HG02759 (cell line): ENCODE measurements around the gene CACNB2.
"Not testable (repeated sequence)": the region's sequence is repeated elsewhere in the genome, so short reads cannot be mapped to it uniquely, and the experiment has no call there.

Experiments
- ATAC-seq: cut with Tn5 transposase; IDR thresholded peaks from one replicate; pipeline ENCODE4 v1.9.1; 2021; ENCODE audit warnings: mild to moderate bottlenecking, moderate library complexity; ENCODE audit not compliant: unreplicated experiment

The CACNB2 gene

DNA sequence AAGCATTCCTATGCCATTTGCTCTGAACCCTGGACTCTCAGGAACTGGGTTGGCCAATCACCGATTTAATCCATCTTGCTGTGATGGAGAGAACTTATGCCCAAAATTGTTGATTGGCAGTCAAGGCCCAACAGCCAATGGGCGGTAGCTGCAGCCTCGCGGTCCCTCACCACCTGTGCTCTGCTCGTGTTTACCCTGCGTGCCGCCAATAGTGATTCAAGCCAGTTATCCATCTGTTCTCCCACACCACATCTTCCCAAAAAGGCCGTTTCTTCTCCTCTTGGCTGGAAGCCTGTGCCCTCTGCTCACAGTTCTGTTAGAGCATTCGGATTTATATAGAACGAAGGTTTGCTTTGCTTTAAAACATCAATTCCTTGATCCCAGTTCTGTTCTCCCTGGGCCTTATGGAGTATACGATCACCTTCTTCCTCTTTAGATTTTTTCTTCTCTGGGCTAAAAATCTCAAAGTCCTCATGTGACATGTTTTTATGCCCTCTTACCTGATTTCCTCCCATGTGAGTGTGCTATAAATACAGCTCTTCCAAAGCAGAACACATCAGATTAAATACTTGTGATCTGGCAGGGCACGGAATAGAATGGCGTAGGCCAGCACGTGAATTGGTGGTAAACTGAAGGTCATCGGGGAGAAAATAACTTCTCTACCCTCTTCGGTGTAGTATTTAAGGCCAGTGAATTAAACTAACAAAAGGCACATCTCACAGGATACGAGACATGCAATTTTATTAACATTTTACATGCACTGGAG lies 298.3 kb downstream of the CACNB2 start:
- ATAC-seq = no peak

DNA sequence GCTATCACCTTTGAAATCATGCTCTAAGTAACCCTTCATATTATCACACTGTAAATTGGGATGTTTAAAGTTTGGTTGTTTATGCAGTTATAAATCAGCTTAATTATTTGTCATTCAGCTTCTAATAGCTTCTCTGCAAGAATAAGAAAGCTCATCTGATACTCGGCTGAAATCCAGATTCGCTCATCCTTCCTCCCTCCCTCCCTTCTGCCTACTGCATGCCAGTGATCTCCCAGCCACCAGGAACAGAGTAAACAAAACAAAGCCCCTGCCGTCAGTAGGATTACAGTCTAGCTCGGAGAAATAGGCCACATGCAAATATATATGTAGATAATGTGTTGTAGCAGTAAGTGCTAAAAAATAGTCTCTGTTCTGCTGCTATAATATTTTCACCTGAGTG lies 299.4 kb downstream of the CACNB2 start:
- no peak for ATAC-seq

DNA sequence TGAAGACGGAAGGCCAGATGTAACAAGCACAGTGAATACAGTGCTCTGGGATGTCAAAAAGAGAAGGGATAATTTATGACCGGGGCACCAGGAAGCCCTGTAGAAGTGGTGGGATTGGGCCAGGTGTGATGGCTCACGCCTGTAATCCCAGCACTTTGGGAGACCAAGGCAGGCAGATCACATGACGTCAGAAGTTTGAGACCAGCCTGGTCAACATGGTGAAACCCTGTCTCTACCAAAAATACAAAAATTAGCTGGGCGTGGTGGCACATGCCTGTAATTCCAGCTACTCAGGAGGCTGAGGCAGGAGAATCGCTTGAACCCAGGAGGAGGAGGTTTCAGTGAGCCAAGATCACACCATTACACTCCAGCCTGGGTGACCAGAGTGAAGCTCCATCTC lies 305.4 kb downstream of the CACNB2 start:
- ATAC-seq = not testable (repeated sequence)

DNA sequence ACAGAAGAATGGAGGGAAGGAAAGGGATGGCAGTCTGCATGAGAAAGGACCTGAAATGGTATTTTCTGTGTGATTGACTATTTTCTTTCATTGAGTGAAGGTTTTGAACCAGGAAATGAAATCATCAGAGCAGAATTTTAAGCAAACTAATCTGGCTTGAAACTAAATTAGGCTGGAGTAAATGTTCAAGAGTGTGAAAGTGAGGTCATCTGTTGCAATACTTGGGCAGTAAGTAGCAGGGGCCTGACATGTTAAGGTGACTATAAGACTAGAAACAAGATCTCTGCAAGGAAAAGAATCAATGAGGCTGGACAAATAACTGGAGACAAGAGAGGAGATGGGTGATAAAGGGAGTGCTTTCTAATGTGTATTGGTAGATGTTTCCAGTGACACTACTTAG lies 306.0 kb downstream of the CACNB2 start:
- no peak for ATAC-seq

DNA sequence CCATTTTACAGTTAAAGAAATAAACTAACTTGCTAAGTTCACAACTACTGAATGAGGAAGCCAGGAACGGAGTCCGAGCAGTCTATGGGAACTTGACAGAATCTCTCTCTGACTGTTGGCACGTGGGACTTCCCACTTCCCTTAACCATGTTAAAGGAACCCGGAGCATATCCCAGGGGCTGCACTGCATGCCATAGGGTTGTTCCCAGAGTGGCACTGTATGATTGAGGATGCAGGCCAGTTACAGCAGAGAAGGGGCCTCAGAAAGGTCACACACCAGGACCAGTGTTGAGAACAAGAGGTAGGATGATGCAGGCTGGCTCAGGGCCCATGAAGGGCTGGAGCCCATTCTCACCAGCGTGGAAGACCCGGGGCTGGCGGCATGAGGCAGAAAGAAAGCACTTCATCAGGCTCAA lies 309.4 kb downstream of the CACNB2 start:
- peak; percentile 31 for ATAC-seq

DNA sequence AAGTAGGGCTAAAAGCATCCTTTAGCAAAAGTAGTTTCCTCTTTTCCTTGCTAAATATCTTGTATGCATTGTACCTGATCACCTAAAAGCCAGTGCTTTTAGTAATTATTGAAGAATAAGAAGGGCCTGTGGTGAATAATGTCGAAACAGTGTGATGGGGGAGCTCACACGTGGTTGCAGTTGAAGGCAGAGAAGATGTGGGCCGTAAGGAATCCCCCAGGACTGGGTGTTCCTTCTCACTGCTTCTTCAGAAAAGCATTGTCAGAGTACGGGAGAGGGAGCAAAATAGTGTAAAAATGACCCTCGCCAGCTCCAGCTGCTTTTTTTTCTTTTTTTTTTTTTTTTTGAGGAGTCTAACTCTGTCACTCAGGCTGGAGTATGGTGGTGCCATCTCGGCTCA lies 310.1 kb downstream of the CACNB2 start:
- ATAC-seq = peak; percentile 47

DNA sequence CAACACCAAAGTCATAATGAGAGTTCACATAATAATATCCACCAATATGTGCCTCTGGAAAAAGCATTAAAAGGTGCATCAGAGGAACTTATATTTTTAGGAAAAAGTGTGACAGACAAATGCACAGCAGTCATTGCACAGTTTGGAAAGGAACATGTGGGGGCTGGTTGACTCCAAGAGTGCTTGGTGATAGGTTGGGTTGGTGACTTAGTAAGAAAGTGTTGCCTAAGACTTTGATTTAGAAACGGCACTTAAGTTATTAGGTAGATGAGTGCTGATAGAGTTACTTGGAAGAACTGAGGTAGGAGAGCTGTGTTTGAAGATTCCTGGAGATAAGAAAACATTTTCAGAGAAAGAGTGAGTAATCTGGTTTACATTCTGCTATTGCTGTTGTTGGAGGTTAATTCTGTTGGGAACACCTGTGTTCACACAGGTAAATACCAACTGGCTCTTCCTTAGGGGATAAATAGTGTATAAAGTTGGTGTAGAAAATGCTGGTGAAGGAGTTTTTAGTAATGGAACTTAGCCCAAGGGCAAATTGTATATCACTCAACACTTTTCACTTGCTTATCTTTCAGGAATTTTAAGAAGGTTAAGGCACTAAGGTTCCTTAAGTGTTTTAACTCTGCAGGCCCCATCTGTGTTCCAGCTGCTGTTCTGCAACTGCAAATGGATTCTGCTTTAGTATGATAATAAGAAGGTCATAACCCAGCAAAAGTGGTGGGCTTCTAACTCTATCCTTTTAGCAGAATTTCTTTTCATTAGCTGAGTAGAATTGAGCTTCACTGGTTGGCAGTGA lies 315.1 kb downstream of the CACNB2 start:
- no peak for ATAC-seq

DNA sequence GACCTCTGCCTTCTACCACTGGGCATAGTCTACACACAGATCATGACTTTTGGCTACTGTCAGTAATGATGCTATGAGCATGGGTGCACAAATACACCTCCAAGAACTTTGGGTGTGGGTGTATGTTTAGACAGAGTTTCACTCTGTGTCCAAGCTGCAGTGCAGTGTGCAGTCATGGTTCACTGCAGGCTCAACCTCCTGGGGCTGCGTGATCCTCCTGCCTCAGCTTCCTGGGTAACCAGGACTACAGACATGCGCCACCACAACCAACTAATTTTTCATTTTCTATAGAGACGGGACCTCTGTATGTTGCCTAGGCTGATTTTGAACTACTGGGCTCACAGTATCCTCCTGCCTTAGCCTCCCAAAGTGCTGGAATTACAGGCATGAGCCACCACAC lies 316.8 kb downstream of the CACNB2 start:
- ATAC-seq = peak; percentile 99

DNA sequence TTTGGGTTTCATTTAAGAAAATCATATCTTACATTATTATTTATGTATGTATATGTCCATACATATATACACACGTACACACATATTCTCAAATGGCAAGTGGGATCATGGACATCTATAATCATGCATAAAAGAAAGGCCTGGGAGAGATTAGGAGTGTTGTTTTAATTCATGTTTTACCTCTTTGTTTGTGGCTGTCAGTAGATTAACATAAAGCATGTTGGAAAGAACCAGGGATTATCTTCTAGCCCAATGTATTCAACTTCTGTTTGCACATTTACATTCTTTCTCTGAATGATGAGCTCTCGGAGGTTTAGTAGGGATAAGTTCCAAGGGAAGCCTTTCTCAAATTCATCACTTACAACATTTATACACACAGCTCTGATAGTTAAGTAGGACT lies 319.8 kb downstream of the CACNB2 start:
- no peak for ATAC-seq

DNA sequence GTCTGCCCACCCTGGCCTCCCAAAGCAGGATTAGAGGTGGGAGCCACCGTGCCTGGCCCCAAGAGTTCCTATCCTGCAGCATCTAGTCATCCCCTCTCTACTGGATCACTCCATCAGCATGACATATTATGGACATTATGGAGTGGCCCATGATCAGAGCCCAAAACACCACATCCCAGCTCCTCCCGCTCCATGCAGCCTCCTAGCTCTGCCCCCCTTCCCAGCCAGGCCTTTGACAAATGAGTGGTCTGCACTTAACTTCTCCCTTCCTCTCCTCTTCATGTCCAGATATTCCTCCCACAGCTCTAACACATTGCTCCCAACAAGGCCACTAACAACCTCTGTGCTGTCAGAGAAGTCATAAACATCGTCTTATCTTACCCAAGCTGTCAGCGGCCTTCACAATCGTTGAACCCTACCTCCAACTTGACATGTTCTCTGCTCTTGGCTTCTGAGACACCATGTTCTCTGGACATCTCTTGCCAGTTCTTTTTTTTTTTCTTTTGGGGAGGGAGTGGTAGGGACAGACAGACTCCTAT lies 323.5 kb downstream of the CACNB2 start:
- ATAC-seq = no peak

DNA sequence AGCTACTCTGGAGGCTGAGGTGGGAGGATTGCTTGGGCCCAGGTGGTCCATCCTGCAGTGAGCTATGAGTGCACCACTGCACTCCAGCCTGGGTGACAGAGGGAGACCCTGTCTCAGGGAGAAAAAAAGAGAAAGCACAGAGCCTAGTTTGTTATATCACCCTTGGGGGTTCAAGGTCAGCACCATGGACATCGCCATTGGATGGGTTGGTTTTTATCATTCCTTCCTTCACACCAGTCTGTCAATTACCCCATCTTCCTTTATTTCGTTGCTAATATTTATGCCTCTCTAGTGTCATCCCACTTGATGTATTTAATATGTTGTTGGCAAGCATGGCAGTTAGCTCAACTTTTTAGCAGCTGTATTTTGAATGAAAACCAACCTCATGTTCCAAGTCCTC lies 328.9 kb downstream of the CACNB2 start:
- ATAC-seq = no peak

DNA sequence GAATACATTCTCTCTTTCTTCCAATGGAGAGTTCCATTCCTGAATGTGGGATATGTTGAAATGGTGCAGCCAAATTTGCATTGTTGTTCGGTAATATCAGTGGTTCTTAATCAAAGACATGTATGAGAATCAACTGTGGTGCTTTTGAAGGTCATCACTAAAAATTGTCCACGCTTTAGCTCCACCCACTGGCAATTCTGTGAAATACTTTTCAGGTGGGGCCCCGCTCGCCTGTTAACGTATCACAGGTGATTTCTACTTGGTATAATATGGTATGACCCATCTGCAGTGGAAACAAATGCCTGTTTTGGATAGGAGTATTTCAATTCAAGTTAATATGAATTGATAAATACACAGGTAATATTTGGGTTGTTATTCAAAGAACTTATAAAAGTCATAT lies 332.8 kb downstream of the CACNB2 start:
- no peak for ATAC-seq

DNA sequence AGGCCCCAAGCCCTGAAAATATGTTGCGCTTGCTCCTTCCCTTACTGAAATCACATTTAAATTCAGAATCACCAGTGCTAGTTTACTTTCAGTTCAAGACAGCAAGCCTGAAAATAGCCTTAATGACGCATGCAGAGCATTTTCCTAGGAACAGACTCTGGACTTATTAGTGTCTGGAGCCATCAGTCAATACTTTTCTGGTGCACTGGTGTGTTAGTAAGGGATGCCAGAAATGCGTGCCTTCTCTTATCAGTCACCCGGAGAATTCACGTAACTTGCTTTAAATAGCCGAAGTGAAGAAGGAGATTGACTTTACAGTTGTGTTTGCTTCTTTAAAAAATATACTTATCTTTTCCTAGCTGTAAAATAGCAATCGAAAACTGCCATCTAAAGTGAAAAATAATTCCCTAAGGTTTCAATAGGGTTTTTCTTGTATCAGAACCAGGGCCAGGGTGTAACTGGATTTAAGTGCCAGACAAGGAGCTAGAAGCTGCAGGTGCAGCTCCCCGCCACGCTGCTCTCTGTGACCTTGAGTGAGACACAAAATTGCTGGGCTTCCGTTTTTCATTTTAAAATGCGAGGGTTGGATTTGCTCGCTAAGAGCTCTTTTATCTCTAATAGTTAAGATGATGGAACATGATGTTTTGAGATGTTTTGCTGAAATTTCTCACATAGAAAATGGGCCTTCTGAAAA lies 333.3 kb downstream of the CACNB2 start:
- no peak for ATAC-seq

DNA sequence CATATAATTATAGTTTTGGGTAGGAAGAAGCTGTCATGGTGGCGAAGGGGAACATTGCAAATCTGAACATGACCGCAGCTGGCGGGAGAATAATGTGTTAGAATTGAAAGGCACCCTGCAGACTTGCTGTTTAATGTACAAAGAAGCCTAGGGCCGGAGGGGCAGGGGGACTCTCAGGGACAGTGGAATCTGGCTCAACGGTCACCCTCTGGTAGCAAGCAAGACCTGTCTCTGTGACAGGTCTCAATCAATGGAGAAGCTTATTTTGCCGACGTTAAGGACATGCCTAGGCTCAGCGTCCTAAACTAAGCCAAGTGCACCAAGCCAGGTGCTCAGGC lies 333.9 kb downstream of the CACNB2 start:
- no peak for ATAC-seq

DNA sequence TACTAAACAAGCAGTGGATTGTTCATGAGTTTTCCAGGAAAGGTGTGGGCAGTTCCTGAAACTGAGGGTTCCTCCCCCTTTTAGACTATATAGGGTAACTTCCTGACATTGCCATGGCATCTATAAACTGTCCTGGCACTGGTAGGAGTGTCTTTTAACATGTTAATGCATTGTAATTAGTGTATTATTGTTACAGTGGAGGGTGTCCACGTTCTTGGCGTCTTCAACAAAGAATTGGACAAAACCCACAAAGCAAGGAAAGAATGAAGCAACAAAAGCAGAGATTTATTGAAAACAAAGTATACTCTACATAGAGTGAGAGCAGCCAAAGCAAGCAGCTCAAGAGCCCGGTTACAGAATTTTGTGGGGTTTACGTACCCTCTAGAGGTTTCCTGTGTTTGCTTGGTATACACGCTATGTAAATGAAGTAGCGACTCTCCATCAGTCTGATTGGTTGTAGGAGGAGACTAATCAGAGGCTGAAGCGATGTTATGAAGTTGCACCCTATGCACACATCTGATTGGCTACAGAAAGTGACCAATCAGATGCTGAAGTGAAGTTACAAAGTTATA lies 335.9 kb downstream of the CACNB2 start:
- no peak for ATAC-seq

DNA sequence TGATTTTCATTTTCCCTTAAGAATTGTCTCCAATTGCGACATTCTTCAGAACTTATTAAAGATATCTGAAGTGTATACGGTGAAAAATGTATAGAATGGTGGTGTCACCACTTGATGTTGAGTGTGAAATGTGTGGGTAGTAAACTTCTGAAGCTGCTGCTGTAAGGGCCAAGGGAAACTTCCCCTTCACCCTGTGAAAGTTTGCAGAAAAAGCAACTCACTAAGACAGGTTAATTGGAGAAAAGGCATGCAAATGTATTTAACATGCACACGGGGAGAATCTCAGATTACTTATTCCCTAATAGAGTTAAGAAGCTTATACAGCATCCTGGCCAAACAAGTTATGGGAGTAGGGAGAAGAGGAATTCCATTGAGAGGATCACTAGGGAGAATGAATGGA lies 338.1 kb downstream of the CACNB2 start:
- no peak for ATAC-seq

DNA sequence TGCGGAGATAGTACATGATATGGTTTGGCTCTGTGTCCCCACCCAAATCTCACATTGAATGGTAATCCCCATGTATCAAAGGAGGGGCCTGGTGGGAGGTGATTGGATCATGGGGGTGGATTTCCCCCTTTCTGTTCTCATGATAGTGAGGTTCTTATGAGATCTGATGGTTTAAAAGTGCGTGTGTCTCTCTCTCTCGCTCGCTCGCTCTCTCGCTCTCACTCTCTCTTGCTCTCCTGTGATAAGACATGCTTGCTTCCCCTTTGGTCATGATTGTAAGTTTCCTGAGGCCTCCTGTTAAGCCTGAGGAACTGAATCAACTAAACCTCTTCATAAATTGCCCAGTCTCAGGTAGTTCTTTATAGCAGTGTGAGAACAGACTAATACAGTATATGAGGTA lies 339.3 kb downstream of the CACNB2 start:
- ATAC-seq = no peak

DNA sequence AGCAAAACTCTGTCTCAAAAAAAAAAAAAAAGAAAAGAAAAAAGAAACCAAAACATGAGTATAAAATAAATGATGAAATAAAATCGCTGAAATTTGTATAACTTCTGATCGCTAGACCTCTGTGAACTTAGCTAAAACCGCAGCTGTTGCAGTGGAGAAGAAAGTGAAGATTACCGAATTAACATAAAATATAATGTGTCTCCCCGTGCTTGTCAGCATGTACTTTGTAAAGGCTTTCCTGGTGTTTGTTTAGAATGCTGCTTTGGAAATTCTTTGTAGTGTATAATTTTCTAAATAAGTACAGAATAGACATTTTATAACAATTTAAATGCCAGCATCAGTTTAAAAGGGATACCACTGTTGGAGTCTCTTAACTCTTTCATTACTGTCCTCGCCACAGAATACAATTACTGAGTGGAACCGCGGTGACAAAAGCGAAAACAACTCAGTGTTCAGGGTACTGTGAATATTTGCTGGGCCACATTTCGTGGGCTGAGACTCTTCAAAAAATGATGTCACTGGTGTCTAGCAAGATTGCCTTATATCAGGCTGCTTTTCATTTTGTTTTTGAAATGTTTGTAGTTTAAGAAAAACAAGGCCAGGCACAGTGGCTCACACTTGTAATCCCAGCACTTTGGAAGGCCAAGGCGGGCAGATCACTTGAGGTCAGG lies 343.4 kb downstream of the CACNB2 start:
- ATAC-seq = no peak

DNA sequence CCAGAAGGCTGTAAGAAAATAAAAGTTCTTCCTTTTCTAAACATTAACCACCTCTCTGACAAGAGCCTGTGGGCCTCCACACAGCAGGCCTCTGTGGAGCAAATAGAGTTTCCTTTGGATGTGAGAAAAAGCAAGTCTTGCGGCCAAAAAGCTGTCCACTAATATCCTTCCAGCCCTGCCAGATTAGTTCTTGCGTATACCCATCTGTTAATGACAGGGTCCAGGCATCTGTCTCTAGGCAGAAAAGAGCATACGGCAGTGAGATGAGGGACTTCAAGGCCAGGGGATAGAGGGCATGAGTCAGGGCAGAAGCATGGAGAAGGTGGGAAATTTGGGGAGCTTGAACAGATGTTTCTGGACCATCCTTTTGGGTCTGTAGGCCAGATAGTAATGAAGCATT lies 346.2 kb downstream of the CACNB2 start:
- no peak for ATAC-seq

DNA sequence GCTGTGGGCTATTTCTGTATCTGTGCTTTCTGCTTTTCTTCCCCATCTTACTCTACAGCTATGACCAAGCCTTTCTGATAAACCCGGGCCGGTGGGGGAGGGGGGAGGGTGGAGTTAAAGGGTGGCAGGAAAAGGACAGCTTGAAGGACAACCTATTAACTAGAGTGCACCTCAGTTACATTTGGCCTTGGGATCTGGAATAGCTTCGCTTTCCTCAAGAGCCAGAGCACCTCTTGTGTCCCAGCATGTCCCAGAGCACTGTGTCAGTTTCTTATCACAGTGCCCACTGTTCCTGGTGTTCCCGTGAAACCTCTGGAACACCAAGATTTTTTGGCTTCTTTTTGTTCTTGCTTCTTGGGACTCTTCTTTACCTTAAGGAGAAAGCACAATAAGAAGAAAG lies 350.5 kb downstream of the CACNB2 start:
- ATAC-seq = no peak
